OCI-LY3 (cell line): ENCODE measurements around the gene PPP1CB.

Source experiments
- CTCF ChIP-seq: fragments of 200-600, 300-600 bp; sonication (generic); IDR thresholded peaks from 2 replicates; pipeline ENCODE4 v1.5.1; 2014; ENCODE audit warnings: antibody characterized with exemption, low read length, low read depth
- EZH2phosphoT487 ChIP-seq: fragments of 200-600 bp; shearing (Covaris generic); IDR thresholded peaks from 2 replicates; pipeline ENCODE4 v1.6.1; 2018; ENCODE audit warnings: antibody characterized with exemption, mixed run types, low read depth

GRCh38 chr2:28709101-28709500 is 42.5 kb upstream of the PPP1CB start:
- no peak for TF ChIP-seq CTCF
- TF ChIP-seq EZH2phosphoT487 = no peak
